Measurements from ENCODE around the gene C1QL1. TPM values are rescaled to one million over a fixed set of nuclear protein-coding genes. Genes with fewer than 3 reads are reported as not detected.

C1QL1 gene
- total RNA-seq = not detected
- polyA plus RNA-seq = not detected

DNA sequence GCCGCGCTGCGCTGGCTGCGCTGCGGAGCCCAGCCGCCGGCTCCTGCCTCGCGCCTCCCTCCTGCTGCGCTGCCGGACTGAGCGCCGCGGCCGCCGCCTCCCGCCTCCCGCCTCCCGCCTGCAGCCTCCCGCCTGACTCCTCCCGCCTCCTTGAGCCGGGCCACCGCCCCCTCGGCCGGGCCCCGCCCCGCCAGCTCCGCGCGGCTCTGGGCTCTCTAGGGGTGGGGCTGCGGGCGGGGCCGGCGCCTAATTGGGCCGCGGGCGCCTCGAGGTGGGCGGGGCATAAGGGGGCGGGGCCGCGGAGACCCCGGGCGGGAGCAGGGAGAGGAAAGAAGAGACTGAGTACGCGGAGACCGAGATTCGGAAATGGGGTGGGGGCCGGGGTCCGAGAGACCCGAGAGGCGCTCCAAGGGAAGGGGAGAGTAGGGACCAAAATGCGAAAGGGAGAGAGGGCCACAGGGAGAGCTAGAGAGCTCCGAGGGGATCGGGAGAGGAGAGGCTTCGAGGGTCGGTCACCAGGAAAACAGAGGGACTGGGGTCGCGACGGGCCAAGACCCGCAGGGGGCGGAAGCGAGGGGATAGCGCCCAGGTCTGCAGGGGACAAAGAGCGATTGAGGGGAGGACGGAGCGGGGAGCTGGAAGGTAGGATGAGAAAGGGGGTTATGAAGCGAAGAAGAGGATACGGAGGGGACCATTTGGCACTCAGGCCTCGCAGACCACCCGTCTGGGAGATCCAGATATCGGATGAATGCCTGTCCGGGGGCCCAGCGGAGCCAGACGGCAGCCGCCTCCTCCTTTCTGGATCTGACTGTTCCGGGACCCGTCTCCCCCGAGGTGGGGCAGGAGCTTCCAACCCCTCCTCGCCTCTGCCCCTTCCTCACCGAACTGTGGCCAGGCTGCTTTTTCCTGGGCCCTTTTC lies at the start of gene C1QL1:
Gene C1QL1 (minus strand): TSS at position 79 of the 919 bp plus-strand sequence. CDS start 255 bp downstream, outside the sequence.
- H3K27me3 ChIP-seq (ENCODE audit: insufficient read depth, low read length) = peaks cover 37% of the 10 kb centered on the region
- intact Hi-C loops (cut with micrococcal nuclease) = loop anchor here (1.0 to 10.0 kb wide), 4 partner anchors 21 to 844 kb away; partner anchors contain the start of genes EFTUD2, HDAC5 and KIF18B
- Mint-ChIP-seq H3K4me3 (peak within 1 kb of the TSS; percentile 64 to 90 (median 76)), H3K27me3 (peaks cover 22 to 48% of the 10 kb centered on the region in 2 donors), H3K4me1 (peaks cover 12 to 42% (median 24%) of the 10 kb centered on the region in 4 donors), H3K9me3 (peaks cover 0 to 3% (median 0%) of the 10 kb centered on the region in 8 donors), H3K27ac (peak within 1 kb of the TSS in 3 of 7 donors; percentile 35 to 54 (median 38)), H3K36me3 (peaks cover 0 to 5% of the 10 kb centered on the region in 2 donors)
- no peak within 1 kb of the TSS for H3K27ac ChIP-seq (ENCODE audit: low read depth, low read length)
- CTCF ChIA-PET (ENCODE audit: partially characterized antibody) = interaction anchor here (1.1 to 1.4 kb wide), 2 partner anchors 13 to 131 kb away, joined by 3 to 4 read pairs; no protein-coding TSS in a partner anchor
- no peaks in the 10 kb centered on the region for H3K36me3 ChIP-seq (ENCODE audit: insufficient read depth, low read length)
- POLR2A ChIA-PET (ENCODE audit: partially characterized antibody) = interaction anchor here (1.2 to 1.4 kb wide), 2 partner anchors 93 to 344 kb away, joined by 3 to 4 read pairs; partner anchors contain the start of gene NMT1
- peak within 1 kb of the TSS; percentile 47 to 55 for H3K4me3 ChIP-seq (ENCODE audit: low read length in 2 of 2)
- peak; percentile 71 to 79 (median 73) for DNase-seq
- peaks cover 28% of the 10 kb centered on the region for H3K4me1 ChIP-seq (ENCODE audit: insufficient read depth, low read length)
- H3K9me3 ChIP-seq (ENCODE audit: control insufficient read depth in 1 of 2, low read length in 2 of 2) = no peaks in the 10 kb centered on the region

DNA sequence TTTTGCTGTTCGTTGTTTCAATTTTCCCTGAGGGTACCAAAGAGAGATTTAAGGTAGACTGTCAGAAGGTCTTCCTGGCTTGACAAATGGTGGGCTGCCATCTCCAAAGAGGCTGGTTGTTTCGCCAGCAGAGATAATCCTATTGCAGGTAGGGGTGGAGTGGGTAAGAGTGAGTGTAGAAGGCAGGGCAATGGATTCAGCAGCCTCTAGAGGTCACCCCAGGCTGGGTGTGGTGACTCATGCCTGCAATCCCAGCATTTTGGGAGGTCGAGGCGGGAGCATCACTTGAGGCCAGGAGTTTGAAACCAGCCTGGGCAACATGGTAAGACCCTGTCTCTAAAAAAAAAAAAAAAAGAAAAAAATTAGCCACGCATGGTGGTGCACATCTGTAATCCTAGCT lies 48.7 kb upstream of the C1QL1 start:
- ChIA-PET POLR2A (ENCODE audit: partially characterized antibody) (no interaction called here), CTCF (ENCODE audit: partially characterized antibody) (interaction anchor here (0.7 kb wide), 2 partner anchors 9 to 236 kb away, joined by 3 read pairs; no protein-coding TSS in a partner anchor)
- peaks cover 26 to 41% of the 10 kb centered on the region in 2 donors for H3K27me3 Mint-ChIP-seq
- peaks cover 11 to 20% (median 17%) of the 10 kb centered on the region in 4 donors for H3K4me1 Mint-ChIP-seq
- no peak overlapping the region for H3K27ac ChIP-seq (ENCODE audit: low read depth, low read length)
- no peaks in the 10 kb centered on the region for H3K9me3 ChIP-seq (ENCODE audit: control insufficient read depth in 1 of 2, low read length in 2 of 2)
- no peaks in the 10 kb centered on the region for H3K36me3 ChIP-seq (ENCODE audit: insufficient read depth, low read length)
- peaks cover 20% of the 10 kb centered on the region for H3K4me1 ChIP-seq (ENCODE audit: insufficient read depth, low read length)
- intact Hi-C loops (cut with micrococcal nuclease) = loop anchor here (10.0 kb wide), 1 partner anchor 72 kb away; the partner anchor contains the start of gene KIF18B
- no peaks in the 10 kb centered on the region for H3K9me3 Mint-ChIP-seq
- DNase-seq = no peak
- no peak overlapping the region for H3K4me3 Mint-ChIP-seq
- peaks cover 20% of the 10 kb centered on the region for H3K27me3 ChIP-seq (ENCODE audit: insufficient read depth, low read length)
- H3K27ac Mint-ChIP-seq = no peak overlapping the region
- no peak overlapping the region for H3K4me3 ChIP-seq (ENCODE audit: low read length in 2 of 2)
- peaks cover 0 to 2% of the 10 kb centered on the region in 2 donors for H3K36me3 Mint-ChIP-seq

DNA sequence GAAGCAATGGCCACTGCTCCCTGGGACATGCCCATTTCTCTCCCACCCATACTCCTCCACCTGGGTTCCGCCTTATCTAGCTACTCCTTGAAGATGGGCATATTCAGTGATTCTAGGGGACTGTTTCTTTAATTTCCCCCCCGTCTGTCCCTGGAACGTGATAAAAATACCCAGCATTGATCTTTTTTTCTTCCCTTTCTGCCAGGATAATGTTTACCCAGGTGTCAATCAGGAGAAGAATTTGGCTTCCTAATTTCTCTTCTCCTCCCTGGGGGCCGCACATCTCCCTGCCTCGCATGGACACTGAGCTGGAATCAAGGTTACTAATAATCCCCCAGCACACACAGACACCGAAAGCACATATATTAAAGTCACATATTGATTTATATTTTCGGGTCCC lies 48.1 kb upstream of the C1QL1 start:
- peaks cover 14% of the 10 kb centered on the region for H3K4me1 ChIP-seq (ENCODE audit: insufficient read depth, low read length)
- peaks cover 23 to 39% of the 10 kb centered on the region in 2 donors for H3K27me3 Mint-ChIP-seq
- peaks cover 8 to 17% (median 13%) of the 10 kb centered on the region in 4 donors for H3K4me1 Mint-ChIP-seq
- no peaks in the 10 kb centered on the region for H3K9me3 Mint-ChIP-seq
- H3K27ac Mint-ChIP-seq = no peak overlapping the region
- ChIA-PET CTCF (ENCODE audit: partially characterized antibody) (no interaction called here), POLR2A (ENCODE audit: partially characterized antibody) (no interaction called here)
- H3K4me3 Mint-ChIP-seq = no peak overlapping the region
- H3K4me3 ChIP-seq (ENCODE audit: low read length in 2 of 2) = no peak overlapping the region
- intact Hi-C loops (cut with micrococcal nuclease) = loop anchor here (10.0 kb wide), 1 partner anchor 71 kb away; the partner anchor contains the start of gene KIF18B
- peaks cover 0 to 2% of the 10 kb centered on the region in 2 donors for H3K36me3 Mint-ChIP-seq
- no peaks in the 10 kb centered on the region for H3K36me3 ChIP-seq (ENCODE audit: insufficient read depth, low read length)
- DNase-seq = no peak
- peaks cover 15% of the 10 kb centered on the region for H3K27me3 ChIP-seq (ENCODE audit: insufficient read depth, low read length)
- H3K9me3 ChIP-seq (ENCODE audit: control insufficient read depth in 1 of 2, low read length in 2 of 2) = no peaks in the 10 kb centered on the region
- H3K27ac ChIP-seq (ENCODE audit: low read depth, low read length) = no peak overlapping the region

DNA sequence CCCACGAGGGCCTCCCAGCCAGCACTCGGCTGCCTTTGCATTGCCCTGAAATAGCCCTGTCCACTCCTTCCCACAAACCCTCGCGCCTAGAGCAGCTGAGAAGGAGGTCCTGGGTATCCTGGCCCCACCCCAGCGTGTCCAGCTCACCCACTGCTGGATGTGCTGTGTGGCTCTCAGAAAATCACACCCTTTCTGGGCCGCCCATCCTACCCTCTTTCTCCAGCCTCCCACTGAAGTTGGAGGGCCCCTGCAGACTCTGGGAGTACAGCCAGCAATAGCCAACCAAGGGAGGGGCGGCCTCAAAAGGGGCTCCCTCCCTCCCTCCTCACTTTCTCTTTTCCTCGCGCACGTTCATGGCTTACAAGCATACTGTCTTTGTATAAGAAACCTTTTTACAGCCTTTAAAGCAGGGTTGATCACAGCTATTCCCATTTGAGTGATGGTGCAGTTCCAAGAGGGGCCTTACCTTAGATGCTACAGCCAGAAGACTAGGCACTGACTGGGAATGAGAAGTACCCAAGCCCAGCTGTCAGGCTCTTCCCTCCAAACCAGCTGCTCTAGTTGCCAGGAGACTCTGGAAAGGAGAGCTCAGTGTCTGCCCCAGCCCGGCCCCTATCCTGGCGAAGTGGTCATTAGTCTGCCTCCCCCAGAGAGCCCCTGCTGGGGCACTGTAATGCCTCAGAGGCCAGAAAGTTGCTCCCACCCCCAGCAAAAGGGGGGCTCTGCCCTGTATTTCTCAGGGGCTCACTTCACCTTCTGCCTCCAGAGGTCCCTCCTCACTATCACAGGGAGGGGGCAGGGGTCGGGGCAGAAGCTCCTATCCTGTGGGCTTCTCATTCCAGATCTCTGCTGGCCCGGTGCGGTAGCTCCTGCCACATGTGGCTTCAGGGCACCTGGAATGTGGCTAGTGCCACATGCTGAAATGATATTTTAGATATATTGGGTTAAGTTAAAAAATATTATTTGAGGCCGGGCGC lies 45.2 kb upstream of the C1QL1 start:
- H3K27ac Mint-ChIP-seq = no peak overlapping the region
- no peaks in the 10 kb centered on the region for H3K9me3 Mint-ChIP-seq
- no peak overlapping the region for H3K27ac ChIP-seq (ENCODE audit: low read depth, low read length)
- intact Hi-C loops (cut with micrococcal nuclease) = loop anchor here (10.0 kb wide), 1 partner anchor 69 kb away; the partner anchor contains the start of gene KIF18B
- CTCF ChIA-PET (ENCODE audit: partially characterized antibody) = interaction anchor here (0.7 to 1.4 kb wide), 2 partner anchors 85 to 92 kb away, joined by 3 read pairs; no protein-coding TSS in a partner anchor
- peaks cover 7 to 20% of the 10 kb centered on the region in 2 donors for H3K27me3 Mint-ChIP-seq
- H3K36me3 Mint-ChIP-seq = no peaks in the 10 kb centered on the region
- H3K4me1 ChIP-seq (ENCODE audit: insufficient read depth, low read length) = no peaks in the 10 kb centered on the region
- H3K4me1 Mint-ChIP-seq = no peaks in the 10 kb centered on the region
- H3K4me3 Mint-ChIP-seq = no peak overlapping the region
- no peak for DNase-seq
- no peaks in the 10 kb centered on the region for H3K27me3 ChIP-seq (ENCODE audit: insufficient read depth, low read length)
- no peak overlapping the region for H3K4me3 ChIP-seq (ENCODE audit: low read length in 2 of 2)
- no peaks in the 10 kb centered on the region for H3K9me3 ChIP-seq (ENCODE audit: control insufficient read depth in 1 of 2, low read length in 2 of 2)
- POLR2A ChIA-PET (ENCODE audit: partially characterized antibody) = no interaction called here
- no peaks in the 10 kb centered on the region for H3K36me3 ChIP-seq (ENCODE audit: insufficient read depth, low read length)

DNA sequence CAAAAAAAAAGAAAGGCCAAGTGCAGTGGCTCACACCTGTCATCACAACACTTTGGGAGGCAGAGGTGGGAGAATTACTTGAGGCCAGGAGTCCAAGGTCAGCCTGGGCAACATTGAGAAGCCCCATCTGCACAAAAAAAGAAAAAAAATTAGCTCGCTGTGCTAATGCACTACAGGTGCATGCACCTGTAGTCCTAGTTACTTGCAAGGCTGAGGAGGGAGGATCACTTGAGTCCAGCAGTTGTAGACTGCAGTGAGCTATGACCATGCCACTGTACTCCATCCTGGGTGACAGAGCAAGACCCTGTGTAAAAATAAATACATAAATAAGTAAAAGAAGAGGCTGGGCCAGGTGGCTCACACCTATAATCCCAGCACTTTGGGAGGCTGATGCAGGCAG lies 43.7 kb upstream of the C1QL1 start:
- Histone ChIP-seq H3K36me3 (ENCODE audit: insufficient read depth, low read length) (no peaks in the 10 kb centered on the region), H3K4me3 (ENCODE audit: low read length in 2 of 2) (no peak overlapping the region), H3K4me1 (ENCODE audit: insufficient read depth, low read length) (no peaks in the 10 kb centered on the region), H3K27me3 (ENCODE audit: insufficient read depth, low read length) (no peaks in the 10 kb centered on the region), H3K9me3 (ENCODE audit: control insufficient read depth in 1 of 2, low read length in 2 of 2) (no peaks in the 10 kb centered on the region), H3K27ac (ENCODE audit: low read depth, low read length) (no peak overlapping the region)
- H3K4me3 Mint-ChIP-seq = no peak overlapping the region
- CTCF ChIA-PET (ENCODE audit: partially characterized antibody) = interaction anchor here (1.0 to 1.1 kb wide), 2 partner anchors 10 to 13 kb away, joined by 3 read pairs; no protein-coding TSS in a partner anchor
- H3K36me3 Mint-ChIP-seq = no peaks in the 10 kb centered on the region
- H3K27ac Mint-ChIP-seq = no peak overlapping the region
- no peak for DNase-seq
- H3K4me1 Mint-ChIP-seq = no peaks in the 10 kb centered on the region
- intact Hi-C loops (cut with micrococcal nuclease) = loop anchor here (10.0 kb wide), 1 partner anchor 67 kb away; the partner anchor contains the start of gene KIF18B
- H3K9me3 Mint-ChIP-seq = peaks cover 0 to 2% (median 0%) of the 10 kb centered on the region in 8 donors
- H3K27me3 Mint-ChIP-seq = peaks cover 8 to 22% of the 10 kb centered on the region in 2 donors
- POLR2A ChIA-PET (ENCODE audit: partially characterized antibody) = no interaction called here

DNA sequence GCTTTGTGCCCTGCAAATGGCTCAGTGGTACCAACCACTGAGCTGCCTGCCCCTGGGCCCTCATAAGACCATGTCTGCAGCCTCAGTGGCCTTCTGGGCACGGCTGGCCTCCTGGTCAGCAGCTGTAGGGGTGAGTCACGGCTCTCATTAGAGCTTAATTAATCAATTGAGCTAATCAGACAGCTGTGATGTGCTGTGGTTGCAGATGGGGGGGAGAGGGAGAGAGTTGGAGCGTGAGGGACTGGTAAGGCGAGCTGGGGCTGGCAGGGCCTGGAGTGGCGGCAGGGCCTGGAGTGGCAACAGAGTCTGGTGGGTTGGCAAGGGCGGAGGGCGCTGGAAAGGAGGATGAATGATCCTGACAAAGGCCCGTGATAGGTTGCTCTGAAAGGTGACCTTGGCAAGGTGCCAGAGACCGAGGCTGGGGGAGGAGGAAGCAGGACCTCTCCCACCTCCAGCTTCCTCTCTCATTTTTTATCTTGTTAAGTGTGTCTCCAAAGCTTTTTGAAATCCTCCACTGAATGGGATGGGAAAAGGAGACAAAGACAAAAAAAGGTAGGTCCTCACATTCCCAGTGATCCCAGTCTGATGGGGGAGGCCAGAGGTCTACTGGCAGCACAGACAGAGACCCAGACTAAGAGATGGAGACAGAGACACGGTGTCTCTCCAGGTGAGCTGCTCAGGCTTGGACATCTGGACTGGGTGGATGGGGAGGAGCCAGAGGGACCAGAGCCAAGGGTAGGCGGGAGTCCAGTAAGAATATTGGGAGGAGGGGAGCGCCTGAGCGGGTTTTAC lies 41.8 kb upstream of the C1QL1 start:
- POLR2A ChIA-PET (ENCODE audit: partially characterized antibody) = interaction anchor here (0.6 kb wide), 1 partner anchor 11 kb away, joined by 3 read pairs; no protein-coding TSS in a partner anchor
- Histone ChIP-seq H3K36me3 (ENCODE audit: insufficient read depth, low read length) (no peaks in the 10 kb centered on the region), H3K9me3 (ENCODE audit: control insufficient read depth in 1 of 2, low read length in 2 of 2) (no peaks in the 10 kb centered on the region), H3K4me1 (ENCODE audit: insufficient read depth, low read length) (no peaks in the 10 kb centered on the region), H3K27ac (ENCODE audit: low read depth, low read length) (no peak overlapping the region), H3K4me3 (ENCODE audit: low read length in 2 of 2) (no peak overlapping the region), H3K27me3 (ENCODE audit: insufficient read depth, low read length) (no peaks in the 10 kb centered on the region)
- no peaks in the 10 kb centered on the region for H3K36me3 Mint-ChIP-seq
- H3K27me3 Mint-ChIP-seq = peaks cover 8 to 11% of the 10 kb centered on the region in 2 donors
- H3K27ac Mint-ChIP-seq = no peak overlapping the region
- no peak for DNase-seq
- H3K4me1 Mint-ChIP-seq = no peaks in the 10 kb centered on the region
- intact Hi-C loops (cut with micrococcal nuclease) = loop anchor here (10.0 kb wide), 1 partner anchor 65 kb away; the partner anchor contains the start of gene KIF18B
- no peak overlapping the region for H3K4me3 Mint-ChIP-seq
- CTCF ChIA-PET (ENCODE audit: partially characterized antibody) = interaction anchor here (2.0 kb wide), 1 partner anchor 13 kb away, joined by 5 read pairs; no protein-coding TSS in a partner anchor
- peaks cover 0 to 2% (median 0%) of the 10 kb centered on the region in 8 donors for H3K9me3 Mint-ChIP-seq
